GM12878 (cell line): ENCODE measurements around the gene IGFBP1. TPM values are rescaled to one million over a fixed set of nuclear protein-coding genes. Genes with fewer than 3 reads are reported as not detected.

Source experiments
- ATAC-seq: fragments of 200-7000 bp; cut with Tn5 transposase; 3 replicates; pipeline ENCODE4 v1.9.1; 2020; ENCODE audit warnings: mild to moderate bottlenecking, moderate library complexity
- BruUV-seq: library from RNA; stranded (reverse); fragments of 400-500 nt; replicated peaks from 2 replicates; lab custom pipeline; 2021; lab: Mats Ljungman, UMichigan
- CTCF ChIA-PET: fragments of 300-600 bp; sonication (Branson Sonifier 250); formaldehyde crosslinking; extraction: SDS; loops from one replicate; lab custom pipeline; 2021; ENCODE audit warnings: inconsistent platforms; lab: Yijun Ruan, JAX
- POLR2A ChIA-PET: fragments of 350-600 bp; formaldehyde crosslinking; extraction: SDS; loops from one replicate; lab custom pipeline; 2021; ENCODE audit warnings: inconsistent platforms; lab: Charles Lee
- RAD21 ChIA-PET: fragments of 300-600 bp; sonication (Branson Sonifier 250); formaldehyde crosslinking; loops from one replicate; lab custom pipeline; 2023; ENCODE audit warnings: antibody characterized with exemption; ENCODE audit not compliant: unreplicated experiment; lab: Charles Lee
- SMC1A ChIA-PET: fragments of 300-600 bp; sonication (Branson Sonifier 250); formaldehyde crosslinking; loops from one replicate; lab custom pipeline; 2023; ENCODE audit not compliant: unreplicated experiment, uncharacterized antibody; lab: Charles Lee
- DNase-seq: peaks from one replicate; pipeline ENCODE4 v3.0.0-alpha.2; 2011; ENCODE audit warnings: low read depth, low spot score
- FAIRE-seq: peaks from 3 replicates; lab custom pipeline; 2011; peaks lifted over from hg19 to GRCh38; lab: Jason Lieb, UNC
- H2AFZ ChIP-seq: 2 replicates; pipeline ENCODE4 v1.6.0; 2011; ENCODE audit warnings: low read depth, low read length, control low read depth; ENCODE audit not compliant: control insufficient read depth
- H3K27ac ChIP-seq: 2 replicates; pipeline ENCODE4 v1.5.1; 2011; ENCODE audit warnings: control low read depth; ENCODE audit not compliant: control insufficient read depth, insufficient read depth
- H3K27me3 ChIP-seq, 2 experiments: replicated peaks in 1 of 2; 2 replicates each; pipeline versions ENCODE4 v1.6.0 to v1.6.1; 2011; ENCODE audit warnings: low read length in 1 of 2; ENCODE audit not compliant: control insufficient read depth in 2 of 2, insufficient read depth in 2 of 2
- H3K36me3 ChIP-seq, 2 experiments: 2 replicates each; pipeline ENCODE4 v1.5.1; 2011; ENCODE audit warnings: low read length in 1 of 2; ENCODE audit not compliant: control insufficient read depth in 2 of 2, insufficient read depth in 2 of 2
- H3K4me1 ChIP-seq: 2 replicates; pipeline ENCODE4 v1.6.1; 2011; ENCODE audit warnings: mild to moderate bottlenecking, low read length, moderate library complexity, mixed read lengths; ENCODE audit not compliant: control insufficient read depth, insufficient read depth
- H3K4me2 ChIP-seq: 2 replicates; pipeline ENCODE4 v1.6.0; 2011; ENCODE audit warnings: control low read depth; ENCODE audit not compliant: control insufficient read depth, insufficient read depth
- H3K4me3 ChIP-seq: fragments of 200-600 bp; sonication (generic); 2 replicates; pipeline ENCODE4 v1.5.1; 2016
- H3K79me2 ChIP-seq: 2 replicates; pipeline ENCODE4 v1.6.0; 2011; ENCODE audit warnings: low read length; ENCODE audit not compliant: control insufficient read depth, insufficient read depth
- H3K9ac ChIP-seq: 2 replicates; pipeline ENCODE4 v1.8.0; 2011; ENCODE audit warnings: low read length, control low read depth, mixed read lengths; ENCODE audit not compliant: control insufficient read depth, insufficient read depth
- H3K9me3 ChIP-seq: replicated peaks from 3 replicates; pipeline ENCODE4 v1.5.1; 2011; ENCODE audit warnings: mild to moderate bottlenecking, low read length; ENCODE audit not compliant: control insufficient read depth, insufficient read depth
- H4K20me1 ChIP-seq: 2 replicates; pipeline ENCODE4 v1.6.0; 2011; ENCODE audit not compliant: control insufficient read depth, insufficient read depth
- CREB1 ChIP-seq: IDR thresholded peaks from 2 replicates; pipeline ENCODE4 v1.6.1; 2012; ENCODE audit warnings: low read depth, mild to moderate bottlenecking, inconsistent platforms
- TCF12 ChIP-seq: IDR thresholded peaks from 2 replicates; pipeline ENCODE4 v1.6.1; 2011; ENCODE audit warnings: low read depth, mild to moderate bottlenecking, low read length
- TCF7 ChIP-seq: IDR thresholded peaks from 2 replicates; pipeline ENCODE4 v1.6.1; 2014; ENCODE audit warnings: antibody characterized with exemption, borderline replicate concordance
- WGBS: methylation state at CpG from one replicate; pipeline ENCODE4 v1.1.6; 2016; ENCODE audit warnings: low lambda C conversion rate; ENCODE audit not compliant: insufficient replicate concordance, insufficient coverage; ENCODE audit errors: missing lambda C conversion rate; 5-methylcytosine and 5-hydroxymethylcytosine counted together
- in situ Hi-C: fragments of 300-500 bp; cut with MboI; formaldehyde crosslinking; loops from 9 replicates; pipeline ENCODE4 v1.14.3; 2018; ENCODE audit warnings: mixed read lengths
- intact Hi-C: fragments of 100-400 bp; cut with micrococcal nuclease; formaldehyde crosslinking; loops from one replicate; pipeline ENCODE4 v1.14.2; 2022; ENCODE audit not compliant: unreplicated experiment
- polyA plus RNA-seq, 11 experiments: library from polyadenylated mRNA; depleted of rRNA in 4 of 11; unstranded in 6 of 11; stranded (reverse) in 5 of 11; fragments of >200 nt; fragmentation: Nextera tagmentation in 4 of 11; fragmentation: Illumina TruSeq in 1 of 11; extraction: Ambion mirVana in 4 of 11; extraction: Trizol in 1 of 11; gene quantifications; 1 replicate in 1 of 11; 2 replicates in 10 of 11; pipeline versions ENCODE4 v1.2.1 to v1.2.3, GENCODE V29; 2011 to 2016; ENCODE audit warnings: inconsistent platforms in 2 of 11, missing spikeins in 2 of 11, low read depth in 1 of 11
- total RNA-seq, 4 experiments: library from RNA; depleted of rRNA in 3 of 4; stranded (reverse); fragments of >200 nt in 3 of 4; fragmentation: Illumina TruSeq in 1 of 4; extraction: Trizol in 1 of 4; gene quantifications; 2 replicates each; pipeline versions ENCODE4 v1.2.1 to v1.2.3, GENCODE V29; 2013 to 2021
- TF ChIP-seq, protein P1 (sequence below): IDR thresholded peaks from 2 replicates; pipeline ENCODE4 v1.6.1; 2012; ENCODE audit warnings: low read depth, low read length, improper control_type of control experiment
- TF ChIP-seq, protein P2 (sequence below): fragments of 450-650 bp; IDR thresholded peaks from 2 replicates; pipeline ENCODE4 v1.6.1; 2017; ENCODE audit warnings: low read depth, mild to moderate bottlenecking, moderate library complexity

IGFBP1 gene
- total and polyA plus RNA-seq, 10 of the 15 experiments (the other 5 are each of a cell fraction or from before 2014, with no cell fraction given) = 0.13 TPM; not detected in 9

DNA sequence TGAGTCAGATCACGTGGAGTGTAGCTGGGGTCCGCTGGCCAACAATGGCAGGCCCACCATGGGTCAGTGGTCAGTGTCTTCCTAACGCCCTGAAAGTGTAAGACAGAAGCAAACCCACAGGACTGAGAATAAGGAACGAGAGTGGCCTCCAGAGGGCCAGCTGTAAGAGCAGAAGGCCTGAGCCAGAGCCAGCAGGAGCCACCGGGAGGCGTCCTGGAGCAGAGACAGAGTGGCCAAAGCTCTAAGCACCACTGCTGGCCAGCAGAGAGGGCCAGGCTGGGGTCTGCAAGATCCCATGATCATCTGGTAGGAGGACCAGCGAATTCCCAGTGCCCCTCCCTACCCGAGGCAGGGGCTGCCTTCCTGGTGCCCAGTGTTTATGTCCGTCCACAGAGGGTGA lies 24.6 kb upstream of the IGFBP1 start:
- FAIRE-seq = no peak
- ChIA-PET CTCF (no interaction called here), POLR2A (no interaction called here), SMC1A (no interaction called here), RAD21 (no interaction called here)
- intact Hi-C loops = no loop called here
- Histone ChIP-seq H3K4me3 (no peak overlapping the region), H3K9ac (no peak overlapping the region), H2AFZ (no peak overlapping the region), H3K9me3 (no peaks in the 10 kb centered on the region), H4K20me1 (no peaks in the 10 kb centered on the region), H3K79me2 (no peaks in the 10 kb centered on the region), H3K27ac (no peak overlapping the region), H3K27me3 (no peaks in the 10 kb centered on the region; a peak in 2 of 4 replicates), H3K4me2 (no peak overlapping the region)
- BruUV-seq = no TSS peak
- no peak for DNase-seq
- no peak for ATAC-seq
- in situ Hi-C loops = loop anchor here (25.0 kb wide), 1 partner anchor 701 kb away; the partner anchor contains the start of gene RAMP3
- no peak for TF ChIP-seq CREB1
- TF ChIP-seq, protein P1, sequence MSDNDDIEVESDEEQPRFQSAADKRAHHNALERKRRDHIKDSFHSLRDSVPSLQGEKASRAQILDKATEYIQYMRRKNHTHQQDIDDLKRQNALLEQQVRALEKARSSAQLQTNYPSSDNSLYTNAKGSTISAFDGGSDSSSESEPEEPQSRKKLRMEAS = no peak
- TF ChIP-seq, protein P2, sequence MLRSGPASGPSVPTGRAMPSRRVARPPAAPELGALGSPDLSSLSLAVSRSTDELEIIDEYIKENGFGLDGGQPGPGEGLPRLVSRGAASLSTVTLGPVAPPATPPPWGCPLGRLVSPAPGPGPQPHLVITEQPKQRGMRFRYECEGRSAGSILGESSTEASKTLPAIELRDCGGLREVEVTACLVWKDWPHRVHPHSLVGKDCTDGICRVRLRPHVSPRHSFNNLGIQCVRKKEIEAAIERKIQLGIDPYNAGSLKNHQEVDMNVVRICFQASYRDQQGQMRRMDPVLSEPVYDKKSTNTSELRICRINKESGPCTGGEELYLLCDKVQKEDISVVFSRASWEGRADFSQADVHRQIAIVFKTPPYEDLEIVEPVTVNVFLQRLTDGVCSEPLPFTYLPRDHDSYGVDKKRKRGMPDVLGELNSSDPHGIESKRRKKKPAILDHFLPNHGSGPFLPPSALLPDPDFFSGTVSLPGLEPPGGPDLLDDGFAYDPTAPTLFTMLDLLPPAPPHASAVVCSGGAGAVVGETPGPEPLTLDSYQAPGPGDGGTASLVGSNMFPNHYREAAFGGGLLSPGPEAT = no peak
- TF ChIP-seq TCF7 = no peak
- TF ChIP-seq TCF12 = no peak
- TF ChIP-seq, all 136 proteins: peak for 0
- no peaks in the 10 kb centered on the region for H3K36me3 ChIP-seq
- no peaks in the 10 kb centered on the region for H3K4me1 ChIP-seq
- 11% methylated on average over 9 of the region's 9 CpGs for WGBS
